Measurements from ENCODE around the gene APCDD1L. TPM values are rescaled to one million over a fixed set of nuclear protein-coding genes. Genes with fewer than 3 reads are reported as not detected.

The APCDD1L gene
- total RNA-seq, 4 donors from 2014 or later, result 0.59 to 2.1 (median 1.1) TPM; not detected in 1

- TF ChIP-seq CTCF (IDR thresholded peaks at IDR 0.05) (no peak), POLR2A (IDR thresholded peaks at IDR 0.05) (no peak)
- Histone ChIP-seq H3K4me1 (peaks cover 0 to 15% of the 10 kb centered on the region in 2 donors), H3K27ac (peak overlapping the region in 1 of 2 donors; percentile 54), H3K36me3 (no peaks in the 10 kb centered on the region), H3K27me3 (no peaks in the 10 kb centered on the region), H3K9me3 (no peaks in the 10 kb centered on the region), H3K4me3 (no peak overlapping the region)
- intact Hi-C loops (cut with DNase I; ENCODE audit: low total_unique reads), result no loop called here
- DNase-seq, result no peak
Observed at GRCh38 chr20:58470336-58471192, 44.6 kb downstream of the APCDD1L start.

GRCh38 chr20:58469616-58470015, 45.6 kb downstream of the APCDD1L start:
- no peak for DNase-seq
- no peaks in the 10 kb centered on the region for H3K9me3 ChIP-seq
- intact Hi-C loops (cut with DNase I; ENCODE audit: low total_unique reads), result no loop called here
- H3K36me3 ChIP-seq, result no peaks in the 10 kb centered on the region
- H3K27me3 ChIP-seq, result no peaks in the 10 kb centered on the region
- no peak overlapping the region for H3K4me3 ChIP-seq
- H3K4me1 ChIP-seq, result peaks cover 0 to 15% of the 10 kb centered on the region in 2 donors
- no peak overlapping the region for H3K27ac ChIP-seq
- TF ChIP-seq POLR2A (IDR thresholded peaks at IDR 0.05), result no peak
- no peak for TF ChIP-seq CTCF (IDR thresholded peaks at IDR 0.05)

- H3K4me1 ChIP-seq, result peaks cover 0 to 15% of the 10 kb centered on the region in 2 donors
- TF ChIP-seq CTCF (IDR thresholded peaks at IDR 0.05), result no peak
- TF ChIP-seq POLR2A (IDR thresholded peaks at IDR 0.05), result no peak
- H3K9me3 ChIP-seq, result no peaks in the 10 kb centered on the region
- intact Hi-C loops (cut with DNase I; ENCODE audit: low total_unique reads), result no loop called here
- H3K27me3 ChIP-seq, result no peaks in the 10 kb centered on the region
- H3K4me3 ChIP-seq, result no peak overlapping the region
- no peak overlapping the region for H3K27ac ChIP-seq
- peak; percentile 46 to 63 for DNase-seq
- no peaks in the 10 kb centered on the region for H3K36me3 ChIP-seq
Observed at GRCh38 chr20:58467572-58468527, 47.3 kb downstream of the APCDD1L start.

GRCh38 chr20:58466729-58467571, 48.2 kb downstream of the APCDD1L start:
- intact Hi-C loops (cut with DNase I; ENCODE audit: low total_unique reads), result no loop called here
- H3K27ac ChIP-seq, result no peak overlapping the region
- no peak for DNase-seq
- TF ChIP-seq CTCF (IDR thresholded peaks at IDR 0.05) (no peak), POLR2A (IDR thresholded peaks at IDR 0.05) (no peak)
- H3K9me3 ChIP-seq, result no peaks in the 10 kb centered on the region
- H3K4me3 ChIP-seq, result no peak overlapping the region
- no peaks in the 10 kb centered on the region for H3K36me3 ChIP-seq
- peaks cover 0 to 14% of the 10 kb centered on the region in 2 donors for H3K4me1 ChIP-seq
- H3K27me3 ChIP-seq, result no peaks in the 10 kb centered on the region

All from uterus (tissue), 4 donors.